ENCODE data around the gene CEND1.
A peak's percentile ranks its signal among the peaks of the same experiment; 100 is the strongest.
"Not testable (repeated sequence)": the region's sequence is repeated elsewhere in the genome, so short reads cannot be mapped to it uniquely, and the experiment has no call there.

Gene CEND1

DNA sequence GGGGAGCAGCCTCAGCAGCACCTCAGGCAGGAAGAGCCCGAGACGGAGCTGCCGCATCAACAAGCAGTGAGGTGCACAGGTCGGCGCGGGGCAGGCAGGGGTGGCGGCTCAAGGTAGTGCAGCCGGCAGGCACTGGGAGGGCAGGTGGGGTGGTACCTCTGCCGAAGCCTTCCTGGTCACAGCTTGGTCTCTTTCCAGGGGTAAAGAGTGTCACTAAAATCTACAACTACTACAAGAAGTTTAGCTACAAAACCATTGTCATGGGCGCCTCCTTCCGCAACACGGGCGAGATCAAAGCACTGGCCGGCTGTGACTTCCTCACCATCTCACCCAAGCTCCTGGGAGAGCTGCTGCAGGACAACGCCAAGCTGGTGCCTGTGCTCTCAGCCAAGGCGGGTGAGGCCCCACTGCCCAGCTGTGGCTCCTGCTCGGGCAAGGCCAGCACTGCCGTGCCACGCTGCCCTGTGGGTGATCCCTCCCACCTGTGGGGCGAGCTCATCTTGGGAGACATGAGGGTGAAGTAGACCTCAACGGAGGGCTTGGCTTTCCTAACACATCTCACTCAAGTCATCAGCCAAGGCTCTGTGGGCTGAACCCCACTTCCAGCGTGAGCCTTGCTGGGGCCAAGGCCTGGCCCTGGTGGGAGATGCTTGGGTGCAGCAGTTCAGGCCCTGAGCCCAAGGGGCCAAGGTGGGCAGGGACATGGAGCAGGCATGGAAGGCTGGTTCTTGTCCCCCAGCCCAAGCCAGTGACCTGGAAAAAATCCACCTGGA lies 26.2 kb downstream of the CEND1 start:
- no peak for DNase-seq (ENCODE audit: low read depth)

DNA sequence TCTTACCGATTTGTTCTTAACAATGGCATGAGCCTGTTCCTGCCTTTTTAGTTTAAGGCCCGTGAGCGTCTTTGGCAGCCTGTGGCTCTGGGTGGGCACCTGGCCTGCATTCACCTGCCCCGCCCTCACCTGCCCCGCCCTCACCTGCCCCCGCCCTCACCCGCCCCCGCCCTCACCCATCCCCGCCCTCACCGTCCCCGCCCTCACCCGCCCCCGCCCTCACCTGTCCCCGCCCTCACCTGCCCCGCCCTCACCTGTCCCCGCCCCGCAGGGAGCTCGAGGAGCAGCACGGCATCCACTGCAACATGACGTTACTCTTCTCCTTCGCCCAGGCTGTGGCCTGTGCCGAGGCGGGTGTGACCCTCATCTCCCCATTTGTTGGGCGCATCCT lies 26.8 kb downstream of the CEND1 start:
- DNase-seq (ENCODE audit: low read depth), result no peak

DNA sequence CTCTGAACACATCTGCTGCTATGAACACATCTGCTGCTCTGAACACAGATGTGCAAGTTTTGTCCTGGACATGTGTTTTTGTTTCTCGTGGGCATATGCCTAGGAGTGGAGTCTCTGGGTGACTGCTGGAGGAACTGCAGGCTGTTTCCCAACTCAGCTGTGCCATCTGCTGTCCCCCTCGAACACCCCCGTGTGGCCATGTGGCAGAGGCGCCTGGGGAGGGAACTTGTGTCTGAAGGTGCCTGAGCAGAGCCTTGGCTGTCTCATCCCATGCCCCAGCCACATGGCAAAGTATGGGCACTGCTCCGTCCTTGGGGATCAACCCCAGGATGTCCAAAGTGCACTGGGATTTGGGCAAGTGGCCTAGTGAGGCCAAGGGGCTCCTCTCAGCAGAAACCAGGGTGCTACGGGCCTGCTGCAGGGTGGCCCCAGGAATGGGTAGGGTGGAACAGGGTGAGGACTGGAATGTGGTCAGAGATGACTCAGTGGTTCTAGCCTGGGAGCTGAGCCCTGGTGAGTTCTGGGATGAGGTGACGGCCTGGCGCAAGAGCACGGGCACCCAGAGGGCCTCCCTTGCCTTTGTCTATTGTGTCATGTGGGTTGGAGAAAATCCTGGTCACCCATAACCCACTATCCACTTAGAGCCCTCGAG lies 27.3 kb downstream of the CEND1 start:
- no peak for DNase-seq (ENCODE audit: low read depth)

DNA sequence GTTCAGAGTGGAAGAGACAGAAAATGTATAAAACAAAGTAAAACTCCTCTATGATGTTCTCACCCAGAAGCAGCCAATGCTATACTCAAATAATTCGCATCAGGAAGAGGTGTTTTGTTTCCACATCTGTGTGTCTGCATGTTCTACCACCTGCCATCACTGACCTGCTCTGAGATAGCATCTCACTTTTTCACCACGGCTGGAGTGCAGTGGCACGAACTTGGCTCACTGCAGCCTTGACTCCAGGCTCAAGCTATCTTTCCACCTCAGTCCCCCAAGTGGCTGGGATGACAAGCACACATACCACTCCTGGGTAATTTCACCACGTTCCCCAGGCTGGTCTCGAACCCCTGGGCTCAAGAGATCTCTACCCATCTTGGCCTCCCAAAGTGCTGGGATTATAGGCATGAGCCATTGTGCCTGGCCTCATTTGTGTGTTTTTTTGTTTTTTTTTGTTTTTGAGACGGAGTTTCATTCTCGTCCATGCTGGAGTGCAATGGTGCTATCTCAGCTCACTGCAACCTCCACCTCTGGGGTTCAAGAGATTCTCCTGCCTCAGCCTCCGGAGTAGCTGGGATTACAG lies 28.3 kb downstream of the CEND1 start:
- no peak for DNase-seq (ENCODE audit: low read depth)

DNA sequence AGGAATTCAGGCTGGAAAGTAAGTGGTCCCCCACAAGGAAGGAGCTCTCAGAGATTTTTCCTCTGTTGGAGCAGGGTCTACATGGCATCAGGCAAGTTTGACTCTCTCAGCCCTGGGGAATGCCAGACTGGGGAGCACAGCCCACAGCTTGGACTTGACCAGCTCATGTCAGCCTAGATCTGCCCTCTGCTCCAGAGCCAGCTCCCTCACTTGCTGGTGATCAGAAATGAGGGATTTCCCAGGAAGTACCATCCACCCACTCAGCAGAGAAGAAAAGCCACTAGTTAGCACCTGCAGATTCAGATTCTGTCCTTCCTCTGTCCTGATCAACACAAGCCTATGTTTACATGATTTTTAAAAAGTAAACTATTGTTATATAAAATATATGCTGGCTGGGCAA lies 29.7 kb downstream of the CEND1 start:
- no peak for DNase-seq (ENCODE audit: low read depth)

DNA sequence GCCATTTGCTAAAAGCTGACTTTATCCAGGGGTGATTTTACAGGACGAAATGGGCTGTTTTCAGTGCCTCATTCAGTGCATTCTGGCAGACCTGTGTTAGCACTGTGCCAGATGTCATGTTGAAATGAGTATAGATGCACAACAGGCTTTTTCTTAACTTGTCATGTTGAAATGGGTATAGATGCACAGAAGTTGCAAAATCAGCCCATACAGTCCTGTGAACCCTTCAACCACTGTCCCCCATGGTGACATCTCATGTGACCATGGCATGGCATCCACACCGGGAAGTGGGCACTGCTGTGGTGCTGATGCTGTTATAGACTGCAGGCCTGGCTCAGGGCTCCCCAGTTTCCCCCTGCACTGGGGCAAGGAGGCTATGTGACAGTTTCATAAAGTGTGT lies 40.2 kb downstream of the CEND1 start:
- DNase-seq (ENCODE audit: low read depth), result no peak

DNA sequence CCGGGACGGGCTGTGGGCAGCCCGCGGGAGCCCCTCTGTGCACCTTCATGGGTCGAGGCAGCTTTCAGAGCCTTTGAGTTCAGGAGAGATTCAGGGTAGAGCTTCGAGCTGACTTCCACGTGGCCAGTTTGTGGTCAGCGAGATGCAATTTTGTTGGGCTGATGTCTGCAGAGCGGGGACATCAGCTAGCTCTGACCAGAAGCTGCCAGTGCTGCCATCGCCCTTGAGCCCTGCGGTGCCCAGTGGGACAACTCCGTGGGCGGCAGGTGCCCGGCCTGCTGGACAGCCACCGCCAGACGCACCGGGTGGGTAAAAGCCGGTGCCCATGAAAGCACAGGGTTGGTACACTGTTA lies 41.9 kb downstream of the CEND1 start:
- DNase-seq (ENCODE audit: low read depth), result no peak

DNA sequence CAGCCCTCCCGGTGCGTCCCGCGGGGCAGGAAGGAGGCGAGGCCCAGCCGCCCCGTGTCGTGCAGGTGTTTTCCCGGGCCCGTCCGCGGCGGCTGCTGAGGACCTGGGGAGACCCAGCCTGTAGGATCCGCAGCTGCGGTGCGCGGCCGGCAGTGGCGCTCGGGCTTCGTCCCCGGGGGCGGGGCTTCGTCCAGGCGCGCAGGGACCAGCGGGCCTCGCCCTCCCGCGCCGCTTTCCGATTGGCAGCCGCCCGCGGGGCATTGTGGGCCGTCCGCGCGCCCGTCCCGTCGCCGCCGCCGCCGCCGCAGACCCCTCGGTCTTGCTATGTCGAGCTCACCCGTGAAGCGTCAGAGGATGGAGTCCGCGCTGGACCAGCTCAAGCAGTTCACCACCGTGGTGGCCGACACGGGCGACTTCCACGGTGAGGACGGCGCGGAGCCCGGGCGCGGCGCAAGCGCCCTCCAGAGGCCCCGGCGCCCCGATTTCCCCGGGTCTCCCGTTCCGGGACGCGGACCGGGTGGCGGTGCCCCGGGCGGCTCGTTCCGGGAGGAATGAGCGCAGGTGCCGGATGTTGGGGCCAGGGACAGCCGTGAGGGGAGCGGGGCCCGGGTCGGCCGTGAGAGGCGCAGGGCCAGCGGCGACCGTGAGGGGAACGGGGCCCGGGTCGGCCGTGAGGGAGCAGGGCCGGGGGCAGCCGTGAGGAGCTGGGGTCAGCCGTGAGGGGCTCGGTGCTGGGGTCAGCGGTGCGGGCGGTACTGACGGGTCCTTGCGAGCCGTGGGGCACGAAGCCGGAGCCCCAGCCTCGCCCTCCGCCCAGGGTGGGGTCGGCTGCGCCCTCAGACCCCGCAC lies 42.5 kb downstream of the CEND1 start, which contains the start of gene TALDO1:
Gene TALDO1, plus strand, starts transcription at position 307 of the 849 bp plus-strand sequence. Its CDS starts 18 bp downstream, at position 325.
- peak; percentile 83 for DNase-seq (ENCODE audit: low read depth)

DNA sequence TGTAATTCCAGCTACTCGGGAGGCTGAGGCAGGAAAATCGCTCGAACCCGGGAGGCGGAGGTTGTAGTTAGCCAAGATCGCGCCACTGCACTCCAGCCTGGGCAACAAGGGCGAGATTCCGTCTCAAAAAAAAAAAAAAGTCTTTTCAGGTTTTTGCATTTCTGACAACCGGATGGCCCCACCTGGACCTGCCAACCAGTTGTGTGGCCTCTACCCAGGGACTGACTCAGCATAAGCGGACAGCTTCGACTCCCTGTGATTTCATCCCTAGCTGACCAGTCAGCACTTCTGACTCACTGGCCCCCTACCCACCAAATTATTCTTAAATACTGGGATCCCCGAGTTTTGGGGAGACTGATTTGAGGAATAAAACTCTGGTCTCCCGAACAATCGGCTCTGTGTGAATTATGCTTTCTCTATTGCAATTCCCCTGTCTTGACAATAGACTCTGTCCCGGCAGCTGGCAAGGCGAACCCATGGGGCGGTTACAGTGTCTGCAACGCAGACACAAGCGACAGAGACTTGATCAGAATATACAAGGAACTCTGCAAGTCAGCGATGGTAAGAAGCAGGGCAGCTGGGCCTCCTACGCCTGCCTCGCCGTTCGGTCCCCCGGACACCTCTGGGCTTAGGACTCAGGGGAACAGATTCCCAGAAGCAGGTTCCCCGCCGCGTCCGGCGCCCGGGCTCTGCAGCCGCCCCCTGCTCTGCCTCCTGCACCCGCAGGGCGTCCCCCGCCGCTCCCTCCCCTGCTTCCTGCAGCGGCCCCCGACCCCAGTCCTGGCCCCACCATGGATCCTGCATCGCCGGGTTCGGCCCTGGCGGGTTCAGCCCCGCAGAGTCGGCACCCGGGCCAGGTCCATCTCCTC lies 43.4 kb downstream of the CEND1 start:
- no peak for DNase-seq (ENCODE audit: low read depth)

DNA sequence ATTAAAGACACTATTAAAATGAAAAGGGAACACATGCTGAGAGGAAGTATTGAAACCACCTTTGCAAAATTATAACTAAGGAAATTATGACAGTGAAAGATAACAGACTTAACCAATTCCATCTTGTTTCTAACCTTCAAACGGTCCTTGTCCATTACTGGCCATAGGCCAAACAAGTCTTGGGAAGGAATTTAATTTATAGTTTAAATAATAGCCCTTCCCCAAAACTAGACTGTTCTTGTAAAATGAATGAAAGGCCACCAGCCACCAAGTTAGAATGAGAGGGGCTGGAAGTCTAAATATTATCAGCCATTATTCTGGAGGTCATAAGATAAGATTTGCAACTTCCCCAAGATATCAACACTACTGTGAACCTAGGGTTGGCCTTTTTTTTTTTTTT lies 44.5 kb downstream of the CEND1 start:
- DNase-seq (ENCODE audit: low read depth), result no peak

DNA sequence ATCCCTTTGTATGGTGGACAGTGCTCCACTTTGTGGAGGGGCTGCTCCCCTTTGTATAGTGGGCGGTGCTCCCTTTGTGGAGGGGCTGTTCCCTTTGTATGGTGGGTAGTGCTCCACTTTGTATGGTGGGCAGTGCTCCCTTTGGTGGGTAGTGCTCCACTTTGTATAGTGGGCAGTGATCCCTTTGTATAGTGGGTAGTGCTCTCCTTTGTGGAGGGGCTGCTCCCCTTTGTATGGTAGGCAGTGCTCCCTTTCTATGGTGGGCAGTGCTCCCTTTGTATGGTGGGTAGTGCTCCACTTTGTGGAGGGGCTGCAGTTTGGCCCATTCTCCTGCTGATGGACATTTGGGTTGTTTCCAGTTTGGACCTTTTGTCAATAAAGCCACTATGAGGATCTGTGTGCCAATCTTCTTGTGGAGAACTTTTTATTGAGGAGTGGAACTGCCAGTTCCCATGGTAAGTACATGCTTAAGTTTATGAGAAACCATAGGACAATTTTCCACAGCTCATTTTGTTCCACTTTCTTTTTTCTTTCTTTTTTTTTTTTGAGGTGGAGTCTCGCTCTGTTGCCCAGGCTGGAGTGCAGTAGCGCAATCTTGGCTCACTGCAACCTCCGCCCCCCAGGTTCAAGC lies 47.2 kb downstream of the CEND1 start:
- DNase-seq (ENCODE audit: low read depth), result no peak

DNA sequence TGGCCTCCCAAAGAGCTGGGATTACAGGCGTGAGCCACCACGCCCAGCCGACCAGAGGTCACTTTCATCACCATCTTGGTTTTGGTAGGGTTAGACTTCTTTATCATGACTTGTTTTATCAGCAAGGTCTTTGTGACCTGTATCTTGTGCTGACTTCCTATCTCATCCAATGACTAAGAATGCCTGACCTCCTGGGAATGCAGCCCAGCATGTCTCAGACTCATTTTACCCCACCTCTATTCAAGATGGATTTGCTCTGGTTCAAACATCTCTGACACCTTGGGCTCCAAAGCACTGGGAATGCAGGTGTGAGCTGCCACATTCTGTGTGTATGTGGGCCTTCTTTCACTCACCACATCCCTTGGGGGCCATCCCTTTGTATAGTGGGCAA lies 47.7 kb downstream of the CEND1 start:
- DNase-seq (ENCODE audit: low read depth), result no peak

DNA sequence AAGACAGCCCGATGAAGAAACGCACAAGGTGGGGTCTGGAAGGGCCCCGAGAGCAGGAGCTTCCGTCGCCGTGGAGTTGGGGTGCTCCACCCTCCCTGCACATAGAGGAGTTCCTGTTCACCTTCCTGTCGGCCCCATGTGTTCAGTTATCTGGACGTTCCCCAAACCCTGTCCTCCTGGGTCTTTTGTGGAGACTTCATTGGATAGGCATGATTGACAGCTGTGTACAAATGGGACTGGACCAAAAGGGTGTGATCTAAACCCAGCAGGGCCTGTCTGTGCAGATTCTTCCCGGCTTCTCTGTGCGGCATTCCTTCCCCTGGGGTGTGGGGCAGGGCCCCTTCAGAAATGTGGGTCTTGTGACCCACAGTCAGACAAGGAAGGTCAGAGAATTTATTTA lies 52.0 kb downstream of the CEND1 start:
- DNase-seq (ENCODE audit: low read depth), result not testable (repeated sequence)

DNA sequence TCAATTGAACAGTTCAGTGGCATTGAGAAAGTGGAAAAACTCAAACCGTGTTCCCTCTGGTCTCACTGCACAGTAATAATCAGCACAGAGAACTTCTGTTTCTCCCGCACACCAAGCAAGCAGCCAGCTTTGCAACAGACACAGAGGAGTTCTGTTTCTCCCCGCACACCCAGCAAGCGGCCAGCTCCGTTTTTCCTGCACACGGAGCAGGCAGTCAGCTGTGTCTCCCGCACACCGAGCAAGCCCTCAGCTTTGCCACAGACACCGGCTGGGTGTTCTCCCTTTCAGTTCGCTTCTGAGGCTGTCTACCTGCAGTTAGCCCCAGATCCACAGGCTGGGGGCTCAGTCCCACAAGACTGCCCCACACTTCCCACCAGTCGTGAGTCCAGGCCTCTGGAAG lies 52.5 kb downstream of the CEND1 start:
- DNase-seq (ENCODE audit: low read depth), result no peak
